NCI-H345 treated with DMSO at 0.1 percent for 48 hours (cell line): ENCODE measurements around the gene CLECL1.
"Not testable (repeated sequence)": the region's sequence is repeated elsewhere in the genome, so short reads cannot be mapped to it uniquely, and the experiment has no call there.

Experiments
- DNase-seq: peaks from one replicate; lab custom pipeline; 2025; ENCODE audit not compliant: unreplicated experiment; lab: John Stamatoyannopoulos, UW

CLECL1 gene

GRCh38 chr12:9698681-9699080 is 34.2 kb downstream of the CLECL1 start:
- no peak for DNase-seq

- no peak for DNase-seq
These were observed 35.3 kb downstream of the CLECL1 start for GRCh38 chr12:9697619-9698018.

GRCh38 chr12:9695661-9696060 is 37.2 kb downstream of the CLECL1 start:
- not testable (repeated sequence) for DNase-seq

GRCh38 chr12:9695150-9695549 is 37.7 kb downstream of the CLECL1 start:
- not testable (repeated sequence) for DNase-seq

DNA sequence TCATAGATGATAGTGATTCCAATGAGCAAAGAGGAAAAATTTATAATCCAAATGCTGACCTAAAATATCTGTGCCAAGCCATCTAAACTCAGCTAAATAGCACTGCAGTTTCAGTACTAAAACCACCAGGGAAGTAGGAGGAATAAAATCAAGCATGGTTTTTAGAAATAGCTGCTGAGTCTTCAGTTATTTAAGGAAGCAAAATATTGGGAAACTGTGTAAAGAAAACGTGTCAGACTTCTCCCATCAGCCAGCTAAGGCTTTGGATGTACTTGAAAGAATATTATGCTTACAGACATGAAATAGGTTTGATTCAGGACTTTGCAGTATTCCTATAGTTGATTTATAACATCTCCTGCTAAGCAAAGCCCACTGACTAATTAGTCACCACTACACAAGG is 38.7 kb downstream of the CLECL1 start:
- no peak for DNase-seq

DNA sequence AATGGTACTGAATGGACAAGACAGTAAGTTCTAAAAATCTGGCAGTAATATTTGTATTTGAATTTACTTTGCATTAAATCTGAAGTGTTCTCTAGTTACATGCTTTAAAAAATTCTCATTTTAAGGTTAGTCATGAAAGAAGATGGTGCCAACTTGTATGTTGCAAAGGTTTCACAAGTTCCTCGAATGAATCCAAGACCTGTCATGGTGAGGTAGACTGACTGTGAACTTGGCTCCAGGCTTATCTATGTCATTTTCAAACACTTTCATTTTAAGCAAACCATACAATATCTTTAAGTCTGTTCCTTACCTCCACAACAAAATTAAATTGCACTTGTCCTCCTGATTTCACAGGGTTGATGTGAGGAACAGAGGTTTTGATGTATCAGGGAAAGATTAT is 40.0 kb downstream of the CLECL1 start:
- DNase-seq = no peak

DNA sequence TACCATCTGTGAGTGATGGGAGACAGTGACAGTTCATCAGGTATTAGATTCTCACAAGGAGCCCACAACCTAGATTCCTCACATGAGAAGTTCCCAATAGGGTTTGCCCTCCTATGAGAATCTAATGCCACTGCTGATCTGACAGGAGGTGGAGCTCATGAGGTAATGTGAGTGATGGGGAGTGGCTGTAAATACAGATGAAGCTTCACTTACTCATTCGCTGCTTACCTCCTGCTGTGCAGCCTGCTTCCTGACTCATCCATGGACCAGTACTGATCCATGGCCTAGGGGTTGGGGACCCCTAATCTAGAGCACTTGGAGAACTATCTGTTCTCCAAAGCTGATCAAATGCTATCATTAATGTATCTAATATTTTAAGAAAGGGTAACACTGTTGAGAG is 45.7 kb downstream of the CLECL1 start:
- DNase-seq = no peak

DNA sequence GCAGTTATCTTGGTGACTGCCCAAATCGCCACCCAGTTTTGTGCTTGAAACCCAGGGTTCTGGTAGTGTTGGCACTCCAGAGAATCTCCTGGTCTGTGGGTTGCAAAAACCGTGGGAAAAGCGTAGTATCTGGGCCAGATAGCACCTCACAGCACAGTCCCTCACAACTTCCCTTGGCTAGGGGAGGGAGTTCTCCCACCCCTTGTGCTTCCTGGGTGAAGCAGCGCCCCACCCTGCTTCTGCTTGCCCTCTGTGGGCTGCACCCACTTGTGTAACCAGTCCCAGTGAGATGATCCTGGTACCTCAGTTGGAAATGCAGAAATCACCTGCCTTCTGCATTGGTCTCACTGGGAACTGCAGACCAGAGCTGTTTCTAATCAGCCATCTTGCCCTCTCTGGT is 47.0 kb downstream of the CLECL1 start:
- no peak for DNase-seq

DNA sequence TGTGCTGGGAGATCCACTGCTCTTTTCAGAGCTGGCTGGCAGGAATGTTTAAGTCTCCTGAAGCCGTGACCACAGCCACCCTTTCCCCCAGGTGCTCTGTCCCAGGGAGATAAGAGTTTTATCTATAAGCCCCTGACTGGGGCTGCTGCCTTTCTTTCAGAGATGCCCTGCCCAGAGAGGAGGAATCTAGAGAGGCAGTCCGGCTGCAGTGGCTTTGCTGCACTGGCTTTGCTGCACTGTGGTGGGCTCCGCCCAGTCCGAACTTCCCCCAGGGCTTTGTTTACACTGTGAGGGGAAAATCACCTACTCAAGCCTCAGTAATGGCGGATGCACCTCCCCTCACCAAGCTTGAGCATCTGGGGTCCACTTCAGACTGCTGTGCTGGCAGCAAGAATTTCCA is 47.5 kb downstream of the CLECL1 start:
- DNase-seq = not testable (repeated sequence)

- DNase-seq = not testable (repeated sequence)
These were observed 49.9 kb downstream of the CLECL1 start for GRCh38 chr12:9682949-9683348.

GRCh38 chr12:9682508-9682907 is 50.4 kb downstream of the CLECL1 start:
- DNase-seq = not testable (repeated sequence)

GRCh38 chr12:9674226-9674590 is 58.7 kb downstream of the CLECL1 start:
- DNase-seq = no peak

DNA sequence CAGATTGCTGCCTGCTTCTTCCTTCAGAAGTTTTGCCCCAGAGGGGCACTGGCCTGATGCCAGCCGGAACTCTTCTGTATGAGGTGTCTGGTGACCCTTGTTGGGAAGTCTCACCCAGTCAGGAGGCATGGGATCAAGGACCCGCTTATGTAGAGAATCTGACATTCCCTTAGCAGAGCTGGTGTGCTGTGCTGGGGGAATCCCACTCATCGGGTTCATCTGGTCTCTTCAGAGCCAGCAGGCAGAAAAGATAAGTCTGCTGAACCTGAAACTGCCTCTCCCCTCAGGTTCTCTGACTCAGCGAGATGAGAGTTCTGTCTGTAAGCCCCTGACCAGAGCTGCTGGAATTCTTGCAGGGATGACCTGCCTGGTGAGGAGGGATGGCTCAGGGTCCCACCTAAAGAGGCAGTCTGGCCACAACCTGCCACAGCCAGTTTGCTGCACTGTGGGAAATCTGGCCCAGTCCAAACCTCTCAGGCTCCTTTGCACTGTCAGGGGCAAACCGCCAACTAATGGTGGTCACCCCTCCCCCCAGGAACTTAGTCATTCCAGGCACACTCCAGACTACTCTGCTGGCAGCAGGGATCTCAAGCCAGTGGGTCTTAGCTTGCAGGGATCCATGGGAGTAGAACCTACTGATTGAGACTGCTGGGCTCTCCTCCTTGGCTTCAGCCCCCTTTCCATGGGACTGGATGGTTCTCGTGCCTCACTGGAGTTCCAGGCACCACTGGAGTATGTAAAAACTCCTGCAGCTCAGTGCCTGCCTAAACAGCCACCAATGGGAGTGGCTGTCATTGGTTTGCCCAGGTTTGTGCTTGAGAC is 59.3 kb downstream of the CLECL1 start:
- no peak for DNase-seq
